ENCODE results near the gene RUSC2.

Gene RUSC2, protein sequence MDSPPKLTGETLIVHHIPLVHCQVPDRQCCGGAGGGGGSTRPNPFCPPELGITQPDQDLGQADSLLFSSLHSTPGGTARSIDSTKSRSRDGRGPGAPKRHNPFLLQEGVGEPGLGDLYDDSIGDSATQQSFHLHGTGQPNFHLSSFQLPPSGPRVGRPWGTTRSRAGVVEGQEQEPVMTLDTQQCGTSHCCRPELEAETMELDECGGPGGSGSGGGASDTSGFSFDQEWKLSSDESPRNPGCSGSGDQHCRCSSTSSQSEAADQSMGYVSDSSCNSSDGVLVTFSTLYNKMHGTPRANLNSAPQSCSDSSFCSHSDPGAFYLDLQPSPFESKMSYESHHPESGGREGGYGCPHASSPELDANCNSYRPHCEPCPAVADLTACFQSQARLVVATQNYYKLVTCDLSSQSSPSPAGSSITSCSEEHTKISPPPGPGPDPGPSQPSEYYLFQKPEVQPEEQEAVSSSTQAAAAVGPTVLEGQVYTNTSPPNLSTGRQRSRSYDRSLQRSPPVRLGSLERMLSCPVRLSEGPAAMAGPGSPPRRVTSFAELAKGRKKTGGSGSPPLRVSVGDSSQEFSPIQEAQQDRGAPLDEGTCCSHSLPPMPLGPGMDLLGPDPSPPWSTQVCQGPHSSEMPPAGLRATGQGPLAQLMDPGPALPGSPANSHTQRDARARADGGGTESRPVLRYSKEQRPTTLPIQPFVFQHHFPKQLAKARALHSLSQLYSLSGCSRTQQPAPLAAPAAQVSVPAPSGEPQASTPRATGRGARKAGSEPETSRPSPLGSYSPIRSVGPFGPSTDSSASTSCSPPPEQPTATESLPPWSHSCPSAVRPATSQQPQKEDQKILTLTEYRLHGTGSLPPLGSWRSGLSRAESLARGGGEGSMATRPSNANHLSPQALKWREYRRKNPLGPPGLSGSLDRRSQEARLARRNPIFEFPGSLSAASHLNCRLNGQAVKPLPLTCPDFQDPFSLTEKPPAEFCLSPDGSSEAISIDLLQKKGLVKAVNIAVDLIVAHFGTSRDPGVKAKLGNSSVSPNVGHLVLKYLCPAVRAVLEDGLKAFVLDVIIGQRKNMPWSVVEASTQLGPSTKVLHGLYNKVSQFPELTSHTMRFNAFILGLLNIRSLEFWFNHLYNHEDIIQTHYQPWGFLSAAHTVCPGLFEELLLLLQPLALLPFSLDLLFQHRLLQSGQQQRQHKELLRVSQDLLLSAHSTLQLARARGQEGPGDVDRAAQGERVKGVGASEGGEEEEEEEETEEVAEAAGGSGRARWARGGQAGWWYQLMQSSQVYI (N-terminal part only)

DNA sequence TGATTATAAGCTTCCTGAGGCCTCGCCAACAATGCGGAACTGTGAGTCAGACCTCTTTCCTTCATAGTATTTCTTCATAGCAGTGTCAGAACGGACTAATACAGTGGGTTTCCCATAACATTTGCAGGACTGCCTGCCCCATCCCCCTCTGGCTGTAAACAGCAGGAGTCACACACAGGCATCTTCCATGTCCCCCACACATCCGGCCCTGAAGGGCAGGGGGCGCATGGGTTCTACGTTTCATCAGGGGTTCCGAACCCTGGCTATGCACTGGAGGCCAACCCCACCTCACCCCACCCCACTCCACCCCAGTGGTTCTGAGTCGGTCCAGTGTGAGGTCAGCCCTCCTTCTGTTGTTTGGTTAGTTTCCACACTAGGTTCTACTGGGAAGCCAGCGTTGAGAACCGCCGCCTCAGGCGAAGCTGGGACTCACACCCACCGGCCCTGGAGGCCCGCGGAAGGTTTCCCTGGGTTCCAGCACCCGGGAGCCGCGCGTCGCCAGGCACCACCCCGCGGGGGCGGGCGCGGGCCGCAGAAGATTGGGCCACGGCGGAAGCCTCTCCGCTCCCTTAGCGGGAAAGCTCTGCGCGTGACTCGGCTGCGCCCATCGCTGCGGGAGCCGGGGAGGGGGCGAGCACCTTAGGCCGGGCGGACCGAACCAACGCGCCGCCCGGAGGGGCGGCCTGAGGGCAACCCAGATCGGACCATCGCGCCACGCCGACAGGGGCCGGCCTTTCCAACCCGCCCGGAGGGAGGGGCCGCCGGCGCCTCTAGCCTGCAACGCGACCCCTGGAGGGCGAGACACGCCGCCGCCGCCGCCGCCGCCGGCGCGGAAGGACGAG is at the start of gene RUSC2:
Gene RUSC2, plus strand, starts transcription at position 799 of the 842 bp plus-strand sequence. CDS start 56,411 bp downstream, outside the sequence.
- DNase-seq (ENCODE audit: low read depth, low spot score) = peak; percentile 38

DNA sequence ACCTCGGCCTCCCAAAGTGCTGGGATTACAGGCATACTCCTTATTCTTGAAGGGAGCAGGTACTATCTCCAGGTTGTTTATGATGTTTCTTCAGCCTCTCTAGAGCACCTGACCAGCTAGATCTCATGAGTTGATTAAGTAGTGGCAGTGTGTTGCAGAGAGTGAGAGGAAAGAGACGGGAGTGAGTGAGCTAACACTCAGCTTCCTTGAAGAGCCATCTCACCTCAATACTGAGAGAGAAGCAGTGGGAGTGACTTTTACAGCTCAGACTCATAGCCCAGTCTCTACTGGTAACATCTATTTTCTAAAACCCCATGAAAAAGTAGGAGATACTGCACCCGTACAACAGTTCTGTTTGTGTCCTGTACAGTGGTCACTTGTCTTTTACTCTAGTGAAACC is 43.9 kb upstream of the RUSC2 start:
- DNase-seq (ENCODE audit: low read depth, low spot score) = no peak

DNA sequence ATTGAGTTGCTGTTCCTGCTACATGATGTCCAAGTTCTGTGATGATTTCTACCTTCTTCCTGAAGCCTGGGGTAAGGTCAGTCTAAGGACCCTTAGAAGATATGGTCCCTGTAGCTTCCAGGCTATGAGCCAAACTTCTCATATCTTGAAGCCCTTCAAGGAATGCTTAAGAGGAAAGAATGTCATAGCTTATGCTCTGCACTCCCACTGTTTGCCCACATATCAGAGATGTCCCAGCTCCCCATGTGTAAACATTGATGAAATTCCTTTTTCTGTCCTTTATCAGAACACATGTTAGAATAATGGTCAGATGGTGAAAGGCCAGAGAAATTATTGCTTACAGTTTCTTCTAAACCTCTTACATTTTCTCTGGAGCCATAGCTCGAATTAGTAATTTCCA is 41.4 kb upstream of the RUSC2 start:
- no peak for DNase-seq (ENCODE audit: low read depth, low spot score)

DNA sequence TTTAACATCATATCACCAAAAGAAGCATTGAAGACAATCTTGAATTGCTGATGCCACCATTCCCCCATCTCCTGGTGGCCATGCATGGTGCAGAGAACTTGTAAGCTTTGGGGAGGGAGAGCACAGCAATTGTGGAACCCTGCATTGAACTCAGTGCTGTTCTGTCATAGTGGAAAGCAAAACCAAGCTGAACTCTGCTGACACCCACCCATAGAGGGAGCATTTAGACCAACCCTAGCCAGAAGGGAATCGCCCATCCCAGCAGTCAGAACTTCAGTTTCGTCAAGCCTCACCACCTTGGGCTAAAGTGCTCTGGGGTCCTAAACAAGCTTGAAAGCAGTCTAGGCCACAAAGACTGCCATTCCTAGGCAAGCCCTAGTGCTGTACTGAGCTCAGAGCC is 37.4 kb upstream of the RUSC2 start:
- DNase-seq (ENCODE audit: low read depth, low spot score) = no peak

DNA sequence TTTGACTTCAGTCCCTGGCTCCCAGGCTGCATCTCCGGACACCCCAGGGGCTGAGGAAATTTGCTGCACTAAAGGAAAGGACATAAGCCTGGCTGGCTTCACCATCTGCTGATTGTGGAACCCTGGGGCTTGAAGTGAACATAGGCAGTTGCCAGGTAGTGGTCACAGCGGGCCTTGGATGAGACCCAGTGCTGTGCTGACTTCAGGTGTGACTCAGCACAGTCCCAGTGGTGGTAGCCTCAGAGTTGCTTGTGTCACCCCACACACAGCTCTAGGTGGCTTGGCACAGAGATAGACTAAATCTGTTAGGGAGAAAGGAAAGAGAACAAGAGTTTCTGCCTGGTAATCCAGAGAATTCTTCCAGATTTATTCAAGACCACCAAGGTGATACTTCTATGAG is 36.1 kb upstream of the RUSC2 start:
- DNase-seq (ENCODE audit: low read depth, low spot score) = no peak

DNA sequence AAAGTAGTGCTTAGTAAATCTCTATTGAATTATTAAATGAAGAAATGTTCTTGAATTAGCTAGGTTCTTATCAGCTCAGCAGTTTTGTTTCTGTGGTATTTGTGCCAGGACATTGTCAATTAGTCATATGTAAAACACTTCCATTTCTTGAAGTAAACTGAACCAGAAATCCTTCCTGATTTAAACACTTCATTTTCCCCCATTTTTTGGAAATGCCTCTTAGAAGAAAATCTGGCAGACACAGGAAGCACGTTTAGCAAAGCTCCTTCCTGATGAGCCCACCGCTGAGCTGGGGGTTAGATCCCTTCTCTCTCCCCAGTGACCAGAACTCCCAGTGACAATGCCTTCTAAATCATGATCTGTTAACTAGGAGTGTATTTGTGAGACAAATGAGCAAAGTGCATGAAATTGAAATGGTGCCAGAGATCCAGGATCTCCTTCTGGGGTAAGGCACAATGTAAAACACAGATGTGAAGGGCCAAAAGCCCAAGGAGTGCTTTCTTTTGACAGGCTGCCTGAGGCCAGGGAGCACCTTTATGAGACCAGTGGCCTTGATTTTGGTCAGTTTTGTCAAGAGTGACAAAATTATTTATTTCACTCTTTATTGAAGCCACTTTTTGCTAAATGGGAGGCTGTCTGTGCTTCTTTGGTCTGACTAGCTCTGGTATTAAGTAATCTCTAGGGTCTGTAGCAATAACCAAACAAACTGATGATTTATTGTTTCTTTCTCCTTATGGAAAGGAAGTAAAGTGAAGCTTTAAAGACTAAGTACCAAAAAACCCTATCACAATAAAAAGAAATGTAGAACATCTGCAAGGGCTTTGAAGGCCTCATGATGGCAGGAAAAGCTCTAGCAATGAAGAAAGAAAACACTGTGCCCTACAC is 25.5 kb upstream of the RUSC2 start:
- no peak for DNase-seq (ENCODE audit: low read depth, low spot score)

DNA sequence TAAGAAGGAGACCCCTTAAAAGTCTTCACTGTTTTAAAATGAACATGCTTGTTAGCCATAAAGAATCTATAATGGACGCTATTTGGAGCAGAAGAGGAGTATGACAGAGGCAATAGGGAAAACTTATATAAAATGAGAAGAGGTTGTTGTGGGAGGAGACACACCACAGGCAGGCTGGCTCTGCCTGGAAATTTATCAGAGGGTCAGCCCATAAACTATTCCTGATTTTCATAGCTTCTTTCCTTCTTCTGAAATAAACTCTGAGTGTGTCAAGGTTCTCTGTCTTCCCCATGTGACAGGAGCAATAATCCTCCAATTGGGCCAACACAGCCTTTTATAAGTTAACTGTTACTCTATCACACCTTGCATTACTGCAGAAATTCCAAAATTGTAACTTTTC is 19.6 kb upstream of the RUSC2 start:
- DNase-seq (ENCODE audit: low read depth, low spot score) = no peak

DNA sequence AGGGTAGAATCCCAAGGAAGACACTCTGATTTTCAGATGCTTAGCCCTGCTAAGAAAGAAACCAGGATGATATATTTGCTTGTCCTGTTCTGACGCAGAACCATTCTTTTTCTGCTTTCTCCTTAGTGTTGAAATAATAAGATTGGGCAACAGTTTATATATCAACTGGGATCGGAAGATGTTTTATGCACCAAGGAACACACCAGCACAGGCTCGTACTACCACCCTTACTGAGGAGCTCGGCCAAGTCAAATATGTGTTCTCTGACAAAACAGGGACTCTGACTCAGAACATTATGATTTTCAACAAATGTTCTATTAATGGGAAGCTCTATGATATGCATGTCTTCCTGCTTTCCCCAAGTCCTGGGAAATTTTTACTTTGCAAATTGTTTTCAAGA is 19.0 kb upstream of the RUSC2 start:
- DNase-seq (ENCODE audit: low read depth, low spot score) = no peak

DNA sequence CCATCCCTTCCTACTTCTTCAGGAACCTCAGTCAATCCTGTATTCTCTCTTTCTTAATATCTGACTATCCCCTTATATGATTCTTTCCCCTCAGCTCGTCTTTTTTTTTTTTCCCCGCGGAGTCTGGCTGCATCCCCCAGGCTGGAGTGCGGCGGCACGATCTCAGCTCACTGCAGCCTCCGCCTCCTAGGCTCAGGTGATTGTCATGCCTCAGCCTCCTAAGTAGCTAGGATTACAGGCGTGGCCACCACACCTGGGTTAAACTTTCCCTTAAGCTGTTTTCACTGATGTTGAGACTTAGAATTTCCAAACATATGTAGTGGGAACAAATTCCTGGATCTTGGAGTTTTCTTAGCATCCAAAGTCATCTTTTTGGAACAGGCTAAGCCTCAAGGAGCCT is 13.3 kb upstream of the RUSC2 start:
- no peak for DNase-seq (ENCODE audit: low read depth, low spot score)

DNA sequence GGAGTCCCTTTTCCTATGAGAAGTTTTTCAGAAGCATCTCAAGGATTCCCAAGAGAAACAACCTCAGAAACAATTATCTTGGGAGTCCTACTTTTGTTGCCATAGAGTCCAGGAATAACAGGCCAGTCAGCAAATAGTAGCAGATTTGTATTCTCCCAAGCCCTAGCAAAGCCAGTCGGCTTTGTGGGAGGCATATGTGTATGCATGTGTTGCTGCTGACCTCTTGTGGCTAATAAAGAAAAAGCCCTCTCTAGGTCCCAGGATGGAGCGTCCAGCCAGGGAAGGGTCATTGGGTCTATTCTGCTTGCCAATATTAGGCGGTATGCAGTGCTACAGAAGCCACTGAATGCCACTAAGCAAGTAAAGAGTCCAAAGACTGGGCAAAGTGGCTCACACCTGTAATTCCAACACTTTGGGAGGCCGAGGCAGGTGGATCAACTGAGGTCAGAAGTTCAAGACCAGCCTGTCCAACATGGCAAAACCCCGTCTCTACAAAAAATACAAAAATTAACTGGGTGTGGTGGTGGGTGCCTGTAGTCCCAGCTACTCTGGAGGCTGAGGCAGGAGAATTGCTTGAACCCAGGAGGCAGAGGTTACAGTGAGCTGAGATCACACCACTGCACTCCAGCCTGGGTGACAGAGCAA is 12.6 kb upstream of the RUSC2 start:
- DNase-seq (ENCODE audit: low read depth, low spot score) = peak; percentile 28

DNA sequence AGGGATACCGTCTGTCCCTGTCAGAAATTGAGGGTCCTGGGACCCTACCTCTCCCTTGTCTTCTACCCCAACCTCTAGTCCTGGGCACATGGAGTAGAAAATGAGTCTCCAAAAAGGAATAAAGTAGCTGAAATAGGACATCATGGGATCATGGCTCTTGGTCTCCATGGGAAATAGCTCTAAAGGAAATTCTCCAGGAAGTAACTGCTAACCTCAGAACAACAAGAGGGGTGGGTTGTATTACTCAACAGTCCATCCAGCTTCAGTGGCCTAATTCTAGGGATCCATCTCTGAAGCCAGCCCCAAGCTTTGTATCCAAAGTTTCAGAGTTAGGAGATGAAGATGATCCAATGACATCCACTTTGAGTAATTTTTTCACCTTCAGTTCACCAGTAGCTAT is 11.0 kb upstream of the RUSC2 start:
- no peak for DNase-seq (ENCODE audit: low read depth, low spot score)

DNA sequence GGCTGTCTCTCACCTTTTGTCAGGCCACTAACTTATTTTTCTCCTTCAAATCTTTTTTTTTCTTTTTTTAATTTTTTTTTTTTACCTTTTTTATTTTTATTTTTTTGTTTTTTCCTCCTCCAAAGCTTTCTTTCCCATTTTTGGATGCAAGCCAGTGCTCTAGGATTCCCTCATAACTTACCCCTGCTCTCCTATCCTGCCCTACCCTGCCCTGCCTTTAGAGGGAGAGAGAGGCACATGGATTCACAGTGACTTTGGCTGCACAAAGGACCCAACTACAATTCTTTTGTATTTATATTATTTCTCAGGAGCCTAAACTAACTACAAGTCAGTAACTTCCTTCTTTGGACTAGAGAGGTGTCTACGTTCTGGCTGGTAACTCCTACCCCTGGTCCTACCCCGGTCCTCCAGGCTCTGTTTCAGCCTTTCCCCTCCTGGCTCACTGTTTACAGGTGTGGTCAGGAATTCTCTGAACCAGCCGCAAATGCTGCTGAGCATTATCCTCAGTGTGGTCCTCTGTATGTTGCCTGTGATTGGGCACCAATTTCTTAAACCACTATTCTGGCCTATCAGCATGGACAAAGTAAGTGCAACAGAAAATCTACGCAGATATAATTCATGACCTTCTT is 8.4 kb upstream of the RUSC2 start:
- DNase-seq (ENCODE audit: low read depth, low spot score) = no peak

DNA sequence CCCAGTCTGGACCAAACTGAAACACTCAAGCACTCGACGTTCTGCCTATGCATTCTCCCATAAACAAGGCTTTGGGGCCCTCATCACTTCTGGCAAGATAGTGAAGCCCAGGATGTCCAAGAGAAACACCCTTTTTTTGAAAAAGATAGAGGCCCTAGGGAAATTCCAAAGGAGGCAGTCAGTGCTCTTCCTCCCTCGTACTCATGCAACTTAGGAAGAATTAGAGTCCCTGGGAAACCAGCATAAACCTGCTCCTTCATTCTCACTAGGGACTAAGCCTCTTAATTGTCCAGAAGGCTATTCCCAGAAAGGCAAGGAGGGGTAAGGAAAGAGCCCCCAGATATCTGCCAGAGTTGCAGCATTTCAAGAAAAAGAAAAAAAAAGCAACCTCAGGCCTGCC is 7.8 kb upstream of the RUSC2 start:
- DNase-seq (ENCODE audit: low read depth, low spot score) = no peak

DNA sequence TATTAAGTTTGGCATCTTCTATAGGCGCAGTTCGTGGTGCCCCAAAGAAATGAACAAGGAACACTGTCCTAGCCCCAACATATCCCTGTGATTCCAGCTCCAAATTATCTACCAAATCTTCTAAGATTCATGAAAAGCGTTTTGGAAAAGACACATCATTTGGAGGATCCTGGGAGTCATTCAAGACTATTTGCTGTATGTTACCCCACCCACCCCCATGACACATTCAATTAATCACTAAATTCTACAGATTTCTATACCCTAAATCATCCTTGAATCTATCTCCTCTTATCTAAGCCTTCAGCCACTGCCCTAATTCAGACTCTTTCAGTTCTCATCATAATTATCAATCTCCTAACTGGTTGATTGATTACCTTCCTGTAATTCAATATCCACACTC is 5.5 kb upstream of the RUSC2 start:
- DNase-seq (ENCODE audit: low read depth, low spot score) = no peak

DNA sequence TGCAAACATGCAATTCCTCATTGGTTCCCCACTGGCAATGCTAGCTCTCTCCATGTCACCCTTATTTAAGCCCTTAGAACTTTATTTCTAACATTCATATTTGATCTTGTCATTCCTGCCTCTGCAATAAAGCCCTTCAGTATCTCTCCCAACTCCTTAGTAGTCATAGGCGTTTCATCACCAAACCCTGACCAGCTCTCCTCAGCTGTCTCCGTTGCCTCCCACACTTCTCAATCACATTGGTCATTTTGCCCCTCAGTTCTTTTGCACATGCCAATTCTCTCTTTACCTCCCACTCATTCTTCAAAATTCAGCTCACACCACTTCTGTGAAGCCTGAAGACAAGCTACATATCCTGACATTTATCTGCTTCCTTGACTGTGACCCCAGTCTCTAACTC is 2.8 kb upstream of the RUSC2 start:
- DNase-seq (ENCODE audit: low read depth, low spot score) = no peak

DNA sequence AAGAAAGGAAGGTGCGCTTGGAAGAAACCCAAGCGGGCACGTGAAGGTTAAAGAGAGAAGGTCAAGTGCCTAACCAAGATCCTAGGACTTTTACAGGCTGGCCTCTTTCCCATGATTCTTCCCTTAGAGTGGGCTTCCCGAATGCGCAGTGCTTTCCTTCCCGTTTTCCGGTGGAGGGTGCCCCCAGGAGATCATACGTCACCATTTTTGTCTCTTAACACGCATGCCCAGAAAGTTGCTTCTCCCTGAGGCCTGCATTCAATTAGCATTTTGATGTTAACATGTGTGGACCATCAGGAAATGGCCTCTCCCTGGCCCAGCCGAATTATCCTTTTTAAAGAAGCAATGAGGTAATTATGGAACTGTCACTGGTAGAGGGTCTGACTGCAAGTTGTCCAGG is 1.9 kb upstream of the RUSC2 start:
- DNase-seq (ENCODE audit: low read depth, low spot score) = no peak

DNA sequence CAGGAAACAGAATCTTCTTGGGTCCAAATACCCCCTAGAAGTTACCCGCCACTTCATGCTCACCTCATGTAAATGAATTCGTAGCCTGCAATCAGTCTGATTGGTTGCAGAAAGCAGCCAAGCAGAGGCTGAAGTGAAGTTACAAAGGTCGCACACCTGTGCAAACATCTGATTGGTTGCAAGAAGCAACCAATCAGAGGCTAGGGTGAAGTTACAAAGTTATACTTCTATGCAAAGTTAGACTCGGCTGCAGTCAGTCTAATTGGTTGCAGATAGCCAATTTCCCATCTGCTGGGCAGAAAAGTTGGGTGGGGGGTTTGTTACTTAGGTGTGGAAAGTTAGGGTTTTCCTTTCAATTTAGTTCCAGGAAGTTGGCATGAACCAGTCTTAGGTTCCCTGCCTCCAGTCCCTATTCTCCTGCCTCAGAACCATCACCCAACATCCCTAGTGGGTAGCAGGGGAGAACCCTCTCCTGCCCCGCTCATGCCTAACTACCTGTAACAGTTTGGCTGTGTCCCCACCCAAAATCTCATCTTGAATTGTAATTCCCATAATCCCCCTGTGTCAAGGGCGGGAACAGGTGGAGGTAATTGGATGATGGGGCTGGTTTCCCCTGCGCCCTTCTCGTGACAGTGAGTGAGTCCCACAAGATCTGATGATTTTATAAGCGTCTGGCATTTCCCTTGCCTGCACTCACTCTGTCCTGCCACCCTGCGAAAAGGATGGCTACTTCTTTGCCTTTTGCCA is 1.2 kb upstream of the RUSC2 start:
- DNase-seq (ENCODE audit: low read depth, low spot score) = no peak

DNA sequence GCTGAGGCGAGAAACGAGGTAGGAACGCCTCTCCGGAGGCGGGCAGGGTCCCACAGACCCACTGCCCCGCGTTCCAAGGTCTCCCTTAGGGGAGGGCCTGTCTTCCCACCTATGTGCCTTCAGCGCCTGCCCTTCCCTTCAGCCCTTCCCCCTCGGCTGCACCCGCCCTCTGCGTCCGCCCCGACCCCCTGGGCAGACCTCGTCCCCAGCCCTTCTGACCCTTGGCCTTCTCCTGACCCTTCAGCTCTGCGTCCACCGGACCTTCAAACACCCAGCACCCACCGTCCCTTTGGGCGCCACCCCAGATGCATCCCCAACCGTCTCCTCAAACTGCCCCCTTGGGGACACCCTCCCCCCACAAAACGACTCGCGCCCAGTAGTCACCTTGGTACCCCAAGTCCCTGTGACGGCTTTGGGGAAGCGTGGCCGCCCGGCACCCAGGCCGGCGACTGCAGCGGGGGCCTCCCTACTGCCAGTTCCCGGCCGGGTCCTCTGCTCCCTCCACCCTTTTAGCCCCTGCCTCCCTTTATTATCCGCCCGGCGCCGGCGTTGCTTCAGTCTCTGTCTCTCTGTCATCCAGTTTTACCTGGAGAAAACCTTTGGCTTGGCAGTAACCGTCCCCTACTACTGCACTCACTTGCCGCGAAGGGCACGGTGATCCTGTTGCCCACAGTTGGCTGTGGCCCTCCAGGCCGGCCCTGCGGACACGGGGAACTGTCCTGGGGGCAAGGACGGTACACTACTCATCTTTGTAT is 421 bp downstream of the RUSC2 start:
- DNase-seq (ENCODE audit: low read depth, low spot score) = no peak
